Kidney capillary endothelial cell (primary cell): ENCODE results near the gene RASSF5.

Source experiments
- DNase-seq: peaks from one replicate; pipeline ENCODE4 v3.0.0-alpha.2; 2018; ENCODE audit warnings: low spot score

RASSF5 gene

GRCh38 chr1:206551296-206551985 is 44.1 kb downstream of the RASSF5 start:
- no peak for DNase-seq

- DNase-seq, result no peak
Observed at GRCh38 chr1:206551986-206552326, 44.6 kb downstream of the RASSF5 start.

- DNase-seq, result no peak
Observed at GRCh38 chr1:206554211-206554610, 46.9 kb downstream of the RASSF5 start.

- no peak for DNase-seq
Observed at GRCh38 chr1:206554701-206555472, 47.6 kb downstream of the RASSF5 start.

GRCh38 chr1:206555473-206555935 is 48.2 kb downstream of the RASSF5 start:
- DNase-seq, result no peak

GRCh38 chr1:206556047-206556749 is 48.9 kb downstream of the RASSF5 start:
- DNase-seq, result no peak

- DNase-seq, result peak; percentile 29
Observed at GRCh38 chr1:206556750-206557635, 49.7 kb downstream of the RASSF5 start.

- no peak for DNase-seq
Observed at GRCh38 chr1:206557636-206558473, 50.5 kb downstream of the RASSF5 start.

GRCh38 chr1:206558794-206559671 is 51.7 kb downstream of the RASSF5 start:
- no peak for DNase-seq

- DNase-seq, result no peak
Observed at GRCh38 chr1:206559672-206559995, 52.3 kb downstream of the RASSF5 start.

GRCh38 chr1:206560007-206560716 is 52.8 kb downstream of the RASSF5 start:
- no peak for DNase-seq

GRCh38 chr1:206563367-206564207 is 56.3 kb downstream of the RASSF5 start:
- no peak for DNase-seq

GRCh38 chr1:206565995-206566394 is 58.7 kb downstream of the RASSF5 start:
- DNase-seq, result no peak

- DNase-seq, result no peak
Observed at GRCh38 chr1:206566999-206567398, 59.7 kb downstream of the RASSF5 start.

GRCh38 chr1:206568256-206568655 is 60.9 kb downstream of the RASSF5 start:
- DNase-seq, result no peak

- no peak for DNase-seq
Observed at GRCh38 chr1:206568779-206569352, 61.5 kb downstream of the RASSF5 start.

GRCh38 chr1:206569556-206569955 is 62.2 kb downstream of the RASSF5 start:
- DNase-seq, result no peak

- peak; percentile 36 for DNase-seq
Observed at GRCh38 chr1:206570529-206570928, 63.2 kb downstream of the RASSF5 start.
